NCI-H2196 treated with DMSO at 0.1 percent for 48 hours (cell line): ENCODE results near the gene DBP.
"Not testable (repeated sequence)": the region's sequence is repeated elsewhere in the genome, so short reads cannot be mapped to it uniquely, and the experiment has no call there.

ENCODE experiments used
- DNase-seq: peaks from one replicate; lab custom pipeline; 2025; ENCODE audit not compliant: unreplicated experiment; lab: John Stamatoyannopoulos, UW

DBP gene

GRCh38 chr19:48636859-48637448 is at the start of gene DBP:
DBP (minus strand) TSS chr19:48637379; CDS start chr19:48636994, 385 bp downstream.
- DNase-seq: no peak

GRCh38 chr19:48686637-48687036 is 49.5 kb upstream of the DBP start:
- not testable (repeated sequence) for DNase-seq

GRCh38 chr19:48686088-48686487 is 48.9 kb upstream of the DBP start:
- no peak for DNase-seq

GRCh38 chr19:48685583-48685982 is 48.4 kb upstream of the DBP start:
- DNase-seq: no peak

GRCh38 chr19:48683349-48683748 is 46.2 kb upstream of the DBP start:
- no peak for DNase-seq

- DNase-seq: no peak
Observed at GRCh38 chr19:48681127-48681470, 43.9 kb upstream of the DBP start.

- DNase-seq: no peak
Observed at GRCh38 chr19:48680436-48681126, 43.4 kb upstream of the DBP start.

- DNase-seq: not testable (repeated sequence)
Observed at GRCh38 chr19:48680006-48680405, 42.8 kb upstream of the DBP start.

- no peak for DNase-seq
Observed at GRCh38 chr19:48678201-48678600, 41.0 kb upstream of the DBP start.

GRCh38 chr19:48676887-48677286 is 39.7 kb upstream of the DBP start:
- no peak for DNase-seq

- no peak for DNase-seq
Observed at GRCh38 chr19:48676487-48676886, 39.3 kb upstream of the DBP start.

- DNase-seq: peak; percentile 81
Observed at GRCh38 chr19:48674921-48675824, 38.0 kb upstream of the DBP start.

GRCh38 chr19:48674216-48674809 is 37.1 kb upstream of the DBP start:
- no peak for DNase-seq

GRCh38 chr19:48673436-48674100 is 36.4 kb upstream of the DBP start:
- no peak for DNase-seq

- no peak for DNase-seq
Observed at GRCh38 chr19:48672994-48673393, 35.8 kb upstream of the DBP start, which contains the start of gene NTN5. NTN5 (minus strand) TSS chr19:48673017; CDS start chr19:48670986, 2,031 bp downstream.

GRCh38 chr19:48671446-48671995 is 34.3 kb upstream of the DBP start:
- no peak for DNase-seq

GRCh38 chr19:48670699-48671445 is 33.7 kb upstream of the DBP start:
- no peak for DNase-seq

- no peak for DNase-seq
Observed at GRCh38 chr19:48669903-48670668, 32.9 kb upstream of the DBP start.

GRCh38 chr19:48668761-48669160 is 31.6 kb upstream of the DBP start:
- DNase-seq: no peak
